ENCODE data around the gene ALCAM.

DNA sequence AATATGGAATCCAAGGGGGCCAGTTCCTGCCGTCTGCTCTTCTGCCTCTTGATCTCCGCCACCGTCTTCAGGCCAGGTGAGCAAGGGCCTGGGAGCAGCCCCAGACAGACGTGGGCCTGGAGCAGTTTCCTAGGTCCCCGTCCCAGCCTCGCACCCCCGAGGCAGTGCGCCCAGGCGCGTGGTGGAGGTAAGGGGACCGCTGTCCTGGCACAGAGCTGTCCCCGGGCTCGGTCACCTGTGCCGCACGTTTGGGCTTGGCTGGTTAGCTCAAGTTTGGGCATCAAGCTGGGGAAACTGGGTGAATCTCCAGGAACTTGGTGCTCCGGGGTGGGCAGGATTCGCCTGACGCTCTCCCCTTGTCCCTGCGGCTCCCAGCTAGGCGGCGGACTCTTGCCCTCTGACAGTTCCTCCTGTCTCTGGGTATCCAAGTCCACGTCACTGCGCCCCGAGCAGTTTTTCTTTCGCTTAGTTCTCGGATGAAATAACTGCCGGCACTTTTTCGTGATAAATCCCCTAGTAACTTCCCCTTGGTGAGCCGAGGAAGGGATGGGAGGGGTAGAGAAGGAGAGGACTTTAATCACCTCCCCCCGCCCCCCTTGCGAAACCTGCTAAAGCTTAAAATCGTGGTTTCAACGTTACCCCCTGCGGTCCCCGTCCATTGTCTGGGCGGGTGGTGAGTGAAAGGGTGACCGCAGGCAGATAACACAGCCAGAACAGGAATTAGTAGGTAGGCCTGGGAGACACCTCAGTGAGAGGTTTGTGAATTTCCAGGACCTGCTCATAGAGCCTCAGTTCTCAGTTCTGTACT lies 901 bp downstream of the ALCAM start:
- TF ChIP-seq EZH2phosphoT487 (IDR thresholded peaks at IDR 0.05) (no peak), EZH2 (IDR thresholded peaks at IDR 0.05) (no peak)
- TF ChIP-seq, protein P1, sequence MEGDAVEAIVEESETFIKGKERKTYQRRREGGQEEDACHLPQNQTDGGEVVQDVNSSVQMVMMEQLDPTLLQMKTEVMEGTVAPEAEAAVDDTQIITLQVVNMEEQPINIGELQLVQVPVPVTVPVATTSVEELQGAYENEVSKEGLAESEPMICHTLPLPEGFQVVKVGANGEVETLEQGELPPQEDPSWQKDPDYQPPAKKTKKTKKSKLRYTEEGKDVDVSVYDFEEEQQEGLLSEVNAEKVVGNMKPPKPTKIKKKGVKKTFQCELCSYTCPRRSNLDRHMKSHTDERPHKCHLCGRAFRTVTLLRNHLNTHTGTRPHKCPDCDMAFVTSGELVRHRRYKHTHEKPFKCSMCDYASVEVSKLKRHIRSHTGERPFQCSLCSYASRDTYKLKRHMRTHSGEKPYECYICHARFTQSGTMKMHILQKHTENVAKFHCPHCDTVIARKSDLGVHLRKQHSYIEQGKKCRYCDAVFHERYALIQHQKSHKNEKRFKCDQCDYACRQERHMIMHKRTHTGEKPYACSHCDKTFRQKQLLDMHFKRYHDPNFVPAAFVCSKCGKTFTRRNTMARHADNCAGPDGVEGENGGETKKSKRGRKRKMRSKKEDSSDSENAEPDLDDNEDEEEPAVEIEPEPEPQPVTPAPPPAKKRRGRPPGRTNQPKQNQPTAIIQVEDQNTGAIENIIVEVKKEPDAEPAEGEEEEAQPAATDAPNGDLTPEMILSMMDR (IDR thresholded peaks at IDR 0.05) = no peak
